Ishikawa (cell line): ENCODE measurements around the gene FGF11.

Experiments
- CEBPB ChIP-seq: IDR thresholded peaks from 2 replicates; pipeline ENCODE4 v1.6.1; 2012
- CREB1 ChIP-seq: IDR thresholded peaks from 2 replicates; pipeline ENCODE4 v1.6.1; 2012; ENCODE audit warnings: low read depth
- EGR1 ChIP-seq: IDR thresholded peaks from 2 replicates; pipeline ENCODE4 v1.6.1; 2012
- EP300 ChIP-seq: IDR thresholded peaks from 2 replicates; pipeline ENCODE4 v1.6.1; 2012; ENCODE audit warnings: borderline replicate concordance
- FOXM1 ChIP-seq: IDR thresholded peaks from 2 replicates; pipeline ENCODE4 v1.6.1; 2012; ENCODE audit warnings: low read depth, borderline replicate concordance
- NFIC ChIP-seq: IDR thresholded peaks from 2 replicates; pipeline ENCODE4 v1.6.1; 2012
- RAD21 ChIP-seq: IDR thresholded peaks from 2 replicates; pipeline ENCODE4 v1.6.1; 2012; ENCODE audit warnings: low read depth
- TAF1 ChIP-seq: IDR thresholded peaks from 2 replicates; pipeline ENCODE4 v1.6.1; 2012; ENCODE audit warnings: low read depth, mild to moderate bottlenecking
- TCF12 ChIP-seq: IDR thresholded peaks from 2 replicates; pipeline ENCODE4 v1.6.1; 2012; ENCODE audit warnings: low read depth
- TEAD4 ChIP-seq: IDR thresholded peaks from 2 replicates; pipeline ENCODE4 v1.6.1; 2012
- YY1 ChIP-seq: IDR thresholded peaks from 2 replicates; pipeline ENCODE4 v1.6.1; 2012; ENCODE audit warnings: low read depth
- ZBTB7A ChIP-seq: IDR thresholded peaks from 2 replicates; pipeline ENCODE4 v1.6.1; 2012; ENCODE audit warnings: low read depth
- TF ChIP-seq, protein P1 (sequence below): IDR thresholded peaks from 2 replicates; pipeline ENCODE4 v1.6.1; 2012
- TF ChIP-seq, protein P2 (sequence below): IDR thresholded peaks from 2 replicates; pipeline ENCODE4 v1.6.1; 2012
- TF ChIP-seq, protein P3 (sequence below): IDR thresholded peaks from 2 replicates; pipeline ENCODE4 v1.6.1; 2012; ENCODE audit warnings: low read depth, mild to moderate bottlenecking

The FGF11 gene

GRCh38 chr17:7467498-7467897 is 28.2 kb downstream of the FGF11 start:
- TF ChIP-seq, protein P1, sequence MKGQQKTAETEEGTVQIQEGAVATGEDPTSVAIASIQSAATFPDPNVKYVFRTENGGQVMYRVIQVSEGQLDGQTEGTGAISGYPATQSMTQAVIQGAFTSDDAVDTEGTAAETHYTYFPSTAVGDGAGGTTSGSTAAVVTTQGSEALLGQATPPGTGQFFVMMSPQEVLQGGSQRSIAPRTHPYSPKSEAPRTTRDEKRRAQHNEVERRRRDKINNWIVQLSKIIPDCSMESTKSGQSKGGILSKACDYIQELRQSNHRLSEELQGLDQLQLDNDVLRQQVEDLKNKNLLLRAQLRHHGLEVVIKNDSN = no peak
- TF ChIP-seq YY1 (no peak), EGR1 (no peak), TEAD4 (no peak), FOXM1 (no peak), TCF12 (no peak), NFIC (no peak), EP300 (no peak), ZBTB7A (no peak)
- TF ChIP-seq, protein P2, sequence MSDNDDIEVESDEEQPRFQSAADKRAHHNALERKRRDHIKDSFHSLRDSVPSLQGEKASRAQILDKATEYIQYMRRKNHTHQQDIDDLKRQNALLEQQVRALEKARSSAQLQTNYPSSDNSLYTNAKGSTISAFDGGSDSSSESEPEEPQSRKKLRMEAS = no peak

DNA sequence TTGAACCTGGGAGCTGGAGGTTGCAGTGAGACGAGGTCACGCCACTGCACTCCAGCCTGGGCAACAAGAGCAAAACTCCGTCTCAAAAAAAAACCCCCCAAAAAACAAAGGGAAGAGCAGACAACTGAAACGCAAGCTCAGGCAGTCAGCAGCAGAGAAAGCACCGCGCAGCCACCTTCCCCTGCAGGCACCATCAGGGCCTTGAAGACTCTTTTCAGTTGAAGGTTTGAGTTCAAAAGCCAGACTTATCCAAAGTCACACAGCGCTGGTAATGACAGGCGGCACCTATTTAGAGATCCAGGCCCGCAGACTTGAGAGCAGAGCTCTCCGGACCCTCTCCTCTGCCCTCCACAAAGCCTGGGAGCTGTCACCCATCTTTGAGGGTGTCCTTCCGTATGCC is 29.0 kb downstream of the FGF11 start:
- TF ChIP-seq YY1 = no peak
- no peak for TF ChIP-seq TCF12
- no peak for TF ChIP-seq TEAD4
- TF ChIP-seq ZBTB7A = no peak
- TF ChIP-seq, protein P1 = no peak
- TF ChIP-seq EGR1 = no peak
- TF ChIP-seq, protein P3, sequence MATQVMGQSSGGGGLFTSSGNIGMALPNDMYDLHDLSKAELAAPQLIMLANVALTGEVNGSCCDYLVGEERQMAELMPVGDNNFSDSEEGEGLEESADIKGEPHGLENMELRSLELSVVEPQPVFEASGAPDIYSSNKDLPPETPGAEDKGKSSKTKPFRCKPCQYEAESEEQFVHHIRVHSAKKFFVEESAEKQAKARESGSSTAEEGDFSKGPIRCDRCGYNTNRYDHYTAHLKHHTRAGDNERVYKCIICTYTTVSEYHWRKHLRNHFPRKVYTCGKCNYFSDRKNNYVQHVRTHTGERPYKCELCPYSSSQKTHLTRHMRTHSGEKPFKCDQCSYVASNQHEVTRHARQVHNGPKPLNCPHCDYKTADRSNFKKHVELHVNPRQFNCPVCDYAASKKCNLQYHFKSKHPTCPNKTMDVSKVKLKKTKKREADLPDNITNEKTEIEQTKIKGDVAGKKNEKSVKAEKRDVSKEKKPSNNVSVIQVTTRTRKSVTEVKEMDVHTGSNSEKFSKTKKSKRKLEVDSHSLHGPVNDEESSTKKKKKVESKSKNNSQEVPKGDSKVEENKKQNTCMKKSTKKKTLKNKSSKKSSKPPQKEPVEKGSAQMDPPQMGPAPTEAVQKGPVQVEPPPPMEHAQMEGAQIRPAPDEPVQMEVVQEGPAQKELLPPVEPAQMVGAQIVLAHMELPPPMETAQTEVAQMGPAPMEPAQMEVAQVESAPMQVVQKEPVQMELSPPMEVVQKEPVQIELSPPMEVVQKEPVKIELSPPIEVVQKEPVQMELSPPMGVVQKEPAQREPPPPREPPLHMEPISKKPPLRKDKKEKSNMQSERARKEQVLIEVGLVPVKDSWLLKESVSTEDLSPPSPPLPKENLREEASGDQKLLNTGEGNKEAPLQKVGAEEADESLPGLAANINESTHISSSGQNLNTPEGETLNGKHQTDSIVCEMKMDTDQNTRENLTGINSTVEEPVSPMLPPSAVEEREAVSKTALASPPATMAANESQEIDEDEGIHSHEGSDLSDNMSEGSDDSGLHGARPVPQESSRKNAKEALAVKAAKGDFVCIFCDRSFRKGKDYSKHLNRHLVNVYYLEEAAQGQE = no peak

- no peak for TF ChIP-seq CEBPB
- TF ChIP-seq TEAD4 = no peak
- TF ChIP-seq YY1 = no peak
- TF ChIP-seq, protein P3 = no peak
- TF ChIP-seq TAF1 = no peak
- TF ChIP-seq NFIC = no peak
- no peak for TF ChIP-seq CREB1
- TF ChIP-seq, protein P2 = no peak
- no peak for TF ChIP-seq EGR1
- TF ChIP-seq FOXM1 = no peak
- TF ChIP-seq, protein P1 = no peak
- no peak for TF ChIP-seq TCF12
- TF ChIP-seq RAD21 = no peak
- no peak for TF ChIP-seq ZBTB7A
- TF ChIP-seq EP300 = no peak
Observed at GRCh38 chr17:7468804-7469389, 29.6 kb downstream of the FGF11 start.

- no peak for TF ChIP-seq TCF12
- no peak for TF ChIP-seq EGR1
- TF ChIP-seq TAF1 = no peak
- TF ChIP-seq RAD21 = no peak
- TF ChIP-seq, protein P3 = no peak
- TF ChIP-seq, protein P1 = no peak
- no peak for TF ChIP-seq FOXM1
- no peak for TF ChIP-seq ZBTB7A
- TF ChIP-seq EP300 = no peak
- TF ChIP-seq, protein P2 = no peak
- no peak for TF ChIP-seq NFIC
- TF ChIP-seq YY1 = no peak
- TF ChIP-seq TEAD4 = no peak
- TF ChIP-seq CEBPB = no peak
- no peak for TF ChIP-seq CREB1
Observed at GRCh38 chr17:7471729-7472128, 32.4 kb downstream of the FGF11 start.
